Nucleus accumbens (tissue), 56 donors: ENCODE measurements around the gene DNM3.
A peak's percentile ranks its signal among the peaks of the same experiment; 100 is the strongest.
"Not testable (repeated sequence)": the region's sequence is repeated elsewhere in the genome, so short reads cannot be mapped to it uniquely, and the experiment has no call there.

Source experiments
- DNase-seq, 56 donors: peaks; one replicate each; lab custom pipeline; 2025; lab: John Stamatoyannopoulos, UW

DNM3 gene

GRCh38 chr1:172341697-172342096 lies 500.4 kb downstream of the DNM3 start:
- DNase-seq = no peak

DNA sequence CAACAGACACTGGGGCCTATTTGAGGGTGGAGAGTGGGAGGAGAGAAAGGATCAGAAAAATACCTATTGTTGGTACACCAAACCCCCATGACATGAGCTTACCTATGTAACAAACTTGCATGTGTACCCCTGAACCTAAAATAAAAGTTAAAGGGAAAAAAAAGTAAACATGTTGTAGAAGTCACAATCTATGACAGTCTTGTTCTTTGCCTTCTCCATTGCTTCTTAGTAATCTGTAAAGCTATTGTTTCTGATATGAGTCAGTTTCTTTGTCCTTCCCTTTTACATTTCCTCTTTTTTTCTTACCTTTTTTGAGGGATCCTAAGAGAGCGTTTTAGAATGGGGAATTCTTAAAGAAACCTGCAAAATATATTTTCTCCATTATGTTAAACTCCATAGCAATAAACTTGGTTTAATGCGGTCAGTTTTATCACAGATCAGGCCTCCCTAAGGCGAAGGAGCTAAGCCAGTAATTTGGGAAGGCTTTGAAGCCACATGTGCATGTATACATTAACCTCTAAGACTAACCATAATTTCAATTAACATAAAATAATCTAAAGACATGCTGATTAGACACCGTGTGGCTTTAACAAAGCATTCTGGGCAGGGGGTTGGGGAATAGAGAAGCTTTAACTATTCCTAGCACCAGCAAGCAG lies 501.4 kb downstream of the DNM3 start:
- DNase-seq = no peak

- no peak for DNase-seq
Observed at GRCh38 chr1:172343240-172344160, 502.2 kb downstream of the DNM3 start.

DNA sequence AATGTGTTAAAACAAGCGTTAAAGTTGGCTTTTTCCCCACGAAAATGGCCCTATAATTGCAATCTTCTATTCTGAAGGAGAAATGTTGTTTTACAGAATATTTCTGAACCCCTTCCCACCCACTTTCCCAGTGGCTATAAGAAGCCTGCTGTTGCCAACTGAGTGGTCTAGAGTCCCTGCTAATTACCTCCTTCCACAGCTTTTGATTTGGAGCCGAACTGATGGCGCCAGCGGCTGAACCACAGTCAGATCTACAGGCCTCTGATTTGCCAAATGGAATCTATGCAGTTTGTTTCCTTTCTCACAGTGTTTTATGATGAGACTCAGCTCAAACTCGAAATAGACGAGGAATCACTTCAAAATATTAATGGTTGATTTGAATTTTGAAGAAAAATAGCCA lies 503.1 kb downstream of the DNM3 start:
- DNase-seq = no peak

- no peak for DNase-seq
Observed at GRCh38 chr1:172345077-172345476, 503.8 kb downstream of the DNM3 start.

DNA sequence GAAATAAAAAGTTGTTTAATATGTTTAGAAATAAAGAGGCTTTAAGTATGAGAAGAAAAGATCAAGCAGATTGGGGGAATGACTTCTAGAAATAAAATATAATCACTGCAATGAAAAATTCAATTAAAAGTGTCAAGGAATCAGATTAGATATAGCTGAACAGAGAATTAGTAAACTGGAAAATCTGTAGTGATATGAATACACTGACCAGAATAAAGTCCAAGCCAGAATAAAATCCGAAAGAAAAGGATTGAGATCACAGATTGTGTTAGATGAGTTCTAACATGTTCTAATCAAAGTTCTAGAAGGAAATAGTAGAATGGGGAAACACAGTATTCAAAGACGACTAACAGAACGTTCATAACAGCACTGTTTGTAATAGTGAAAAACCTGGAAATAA lies 506.1 kb downstream of the DNM3 start:
- no peak for DNase-seq

DNA sequence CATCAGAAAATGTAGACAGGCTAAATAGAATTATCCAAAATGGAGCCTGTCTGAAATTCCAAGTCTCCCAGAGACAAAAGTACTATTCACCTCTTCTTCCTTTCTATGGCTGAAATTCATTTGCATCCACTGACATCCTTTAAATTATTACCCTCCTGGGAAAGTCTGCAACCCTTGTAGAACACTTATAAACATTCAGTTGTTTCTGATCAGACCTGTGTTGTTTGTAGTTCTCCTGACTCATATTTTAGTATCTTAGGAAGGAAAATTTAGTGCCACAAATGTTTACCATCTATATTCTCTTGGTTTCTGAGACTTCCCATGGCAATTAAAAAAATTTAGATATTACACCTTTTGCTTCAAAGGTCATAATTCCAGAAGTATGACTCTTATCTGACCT lies 509.6 kb downstream of the DNM3 start:
- DNase-seq = no peak

DNA sequence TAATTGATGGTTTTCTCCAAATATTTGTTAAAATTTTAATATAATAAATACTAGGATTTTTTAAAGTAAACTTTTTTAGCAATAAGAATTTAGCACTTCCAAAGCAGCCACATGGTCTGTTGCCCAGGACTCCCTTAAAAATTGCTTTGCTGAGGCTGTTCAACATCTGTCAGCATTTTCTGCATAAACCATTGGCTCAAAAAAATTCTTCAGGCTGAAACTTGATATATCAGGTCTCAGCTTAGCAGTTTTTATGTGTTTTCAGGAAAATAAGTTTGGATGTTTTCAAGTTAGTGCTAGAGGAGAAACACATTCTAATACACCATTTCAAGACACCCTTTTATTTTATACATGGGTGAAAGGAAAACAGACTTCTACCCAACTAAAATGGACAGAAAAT lies 510.0 kb downstream of the DNM3 start:
- DNase-seq = no peak

- peak in 1 of 56 donors; percentile 4 for DNase-seq
Observed at GRCh38 chr1:172351754-172352161, 510.5 kb downstream of the DNM3 start.

- no peak for DNase-seq
Observed at GRCh38 chr1:172352435-172352834, 511.1 kb downstream of the DNM3 start.

DNA sequence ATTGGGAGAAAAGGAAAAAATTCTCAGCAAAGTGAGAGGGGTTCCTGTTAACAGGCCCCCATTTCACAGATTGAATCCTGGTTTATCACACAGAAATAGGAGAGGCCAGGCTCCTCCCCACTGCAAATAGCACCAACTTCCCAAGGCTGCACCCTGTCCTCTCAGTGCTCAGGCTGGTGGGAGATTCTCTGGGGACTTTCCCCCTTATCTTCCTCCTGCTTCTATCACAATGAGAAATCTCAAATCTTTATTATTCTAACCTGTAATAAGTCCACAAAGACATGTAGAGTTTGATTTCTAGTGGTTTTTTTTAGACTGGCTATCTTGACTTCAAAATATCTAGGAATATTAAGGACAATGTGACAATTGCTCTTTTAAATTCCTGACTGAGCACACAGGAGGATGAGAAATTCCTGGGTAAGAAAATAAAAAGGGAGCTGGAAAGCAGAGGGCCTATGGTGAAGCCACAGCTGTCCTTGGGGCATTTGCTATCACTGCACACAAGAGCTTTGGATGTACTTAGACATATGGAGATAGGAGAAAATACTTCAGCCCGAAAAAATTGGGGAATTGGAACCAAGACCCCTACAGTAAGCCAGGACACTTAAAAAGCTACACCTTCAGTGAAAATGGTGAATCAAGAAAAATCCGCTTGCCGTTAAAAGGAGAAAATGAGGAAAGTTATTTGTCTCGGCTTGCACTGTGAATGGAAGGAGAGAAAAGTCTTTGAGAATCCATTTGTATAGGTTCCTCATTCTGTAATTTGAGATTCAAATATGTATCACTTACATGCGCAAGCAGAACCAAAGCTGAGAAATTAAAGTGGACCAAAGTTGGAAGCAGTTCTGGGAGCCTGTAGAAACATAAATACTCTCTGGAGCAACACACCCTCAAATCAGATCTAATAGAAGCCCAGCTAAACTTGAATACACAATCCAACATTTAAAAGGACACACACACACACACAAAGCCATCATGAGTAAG lies 513.3 kb downstream of the DNM3 start:
- DNase-seq = no peak

DNA sequence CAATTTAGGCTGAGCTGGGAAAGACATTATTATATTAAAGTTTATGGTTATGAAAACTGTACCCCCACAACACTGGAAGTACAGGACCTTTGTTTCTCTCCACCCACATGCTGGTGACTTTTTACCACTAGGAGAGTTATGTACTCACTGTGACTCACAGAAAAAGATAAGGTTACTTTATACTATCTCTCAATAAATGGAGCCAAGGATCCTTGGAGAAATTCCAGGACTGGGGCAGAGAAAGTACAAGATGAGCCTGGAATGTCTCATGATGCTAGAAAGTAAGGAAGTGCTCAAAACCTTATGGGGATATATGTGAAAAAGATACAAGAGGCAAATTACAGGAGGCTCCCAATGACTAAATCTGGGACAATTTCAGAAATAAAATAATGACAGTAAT lies 515.3 kb downstream of the DNM3 start:
- no peak for DNase-seq

DNA sequence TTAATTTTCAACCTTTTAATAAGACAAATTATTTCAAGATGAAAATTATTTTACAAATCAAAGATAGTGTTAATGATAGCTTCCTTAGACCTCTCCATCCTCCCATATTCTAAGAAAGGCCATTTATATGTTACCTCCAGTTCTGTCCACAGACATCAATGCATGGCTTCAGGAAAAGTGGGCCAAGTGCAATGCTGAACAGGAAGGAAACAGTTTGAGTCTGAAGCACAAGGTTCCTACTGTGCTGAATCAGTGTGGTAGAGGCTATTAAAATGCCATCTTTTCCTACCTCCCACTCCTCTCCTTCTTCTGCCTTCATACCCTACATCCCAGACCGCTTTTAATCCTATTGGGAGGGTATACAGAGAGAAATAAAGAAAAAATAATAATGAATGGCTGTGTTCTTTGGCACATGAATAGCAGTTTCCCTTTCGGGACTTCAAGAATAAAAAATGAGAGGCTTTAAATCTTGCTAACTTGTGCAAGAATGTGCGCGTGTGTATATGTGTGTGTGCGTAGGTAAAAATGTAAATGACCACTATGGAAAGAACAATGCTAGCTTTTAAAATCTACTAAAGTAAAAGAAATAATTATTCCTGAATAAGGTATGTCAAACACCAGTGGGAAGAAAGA lies 516.6 kb downstream of the DNM3 start:
- no peak for DNase-seq

- DNase-seq = no peak
Observed at GRCh38 chr1:172359491-172359999, 518.2 kb downstream of the DNM3 start.

DNA sequence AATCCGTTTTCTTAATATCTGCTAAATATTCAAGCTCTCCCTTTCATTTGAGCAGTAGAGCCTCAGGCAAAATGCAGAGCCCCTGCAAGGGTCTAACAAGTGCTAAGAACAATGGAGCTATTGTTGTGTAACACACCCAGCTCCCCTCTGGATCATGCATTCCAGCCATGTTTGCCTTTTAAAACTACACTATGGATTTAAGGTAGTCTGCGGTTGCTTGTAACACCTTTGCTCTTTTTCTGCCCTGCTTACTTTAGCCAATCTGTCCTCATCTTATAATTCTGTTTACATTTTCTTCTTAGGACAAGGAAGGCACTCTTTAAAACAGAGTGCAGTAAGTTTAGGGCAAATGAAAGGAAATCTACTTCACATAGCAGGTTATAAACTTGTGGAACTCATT lies 519.2 kb downstream of the DNM3 start:
- DNase-seq = no peak

GRCh38 chr1:172360985-172361384 lies 519.7 kb downstream of the DNM3 start:
- no peak for DNase-seq

DNA sequence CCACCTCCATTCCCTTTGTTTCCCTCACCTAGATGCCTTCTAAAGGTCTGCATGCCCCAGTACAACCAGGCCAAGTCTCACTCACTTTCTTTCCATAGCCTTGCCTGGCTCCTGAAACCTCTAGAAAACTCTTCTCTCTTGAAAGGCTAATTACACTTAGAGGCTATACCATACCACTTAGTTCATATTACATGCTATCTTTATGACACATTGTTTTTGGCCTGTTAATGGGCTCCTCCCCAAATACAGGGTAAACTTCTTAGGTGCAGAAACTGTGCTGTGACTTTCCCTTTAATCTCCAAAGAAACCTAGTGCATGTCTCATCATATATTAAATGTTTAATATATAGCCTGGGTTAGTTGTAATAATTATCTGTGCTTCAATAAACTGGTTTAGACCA lies 522.6 kb downstream of the DNM3 start:
- no peak for DNase-seq

GRCh38 chr1:172371646-172372045 lies 530.3 kb downstream of the DNM3 start:
- DNase-seq = not testable (repeated sequence)

DNA sequence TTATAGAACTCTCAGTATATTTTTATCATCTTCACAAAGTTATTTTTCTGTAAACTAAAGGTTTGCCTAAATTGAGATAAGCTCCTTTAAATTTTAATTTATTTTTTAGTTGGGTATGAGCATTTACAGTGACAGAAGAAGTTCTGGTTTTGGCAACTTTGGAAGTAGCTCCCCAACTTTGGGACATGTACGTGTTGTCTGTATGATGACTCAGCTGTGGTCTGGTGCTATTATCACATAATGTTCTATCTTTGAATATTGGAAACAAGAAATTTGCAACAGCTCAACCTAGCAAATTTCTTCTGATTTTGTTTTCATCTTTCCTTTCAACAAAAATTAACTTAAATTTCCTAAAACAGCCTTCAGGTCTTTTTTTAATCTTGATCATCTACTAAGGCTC lies 532.6 kb downstream of the DNM3 start:
- no peak for DNase-seq

GRCh38 chr1:172375211-172375631 lies 533.9 kb downstream of the DNM3 start:
- DNase-seq = no peak
